GM23338 (cell line): ENCODE results near the gene TNNT2. TPM values are rescaled to one million over a fixed set of nuclear protein-coding genes. Genes with fewer than 3 reads are reported as not detected.

Experiments
- ATAC-seq: fragments of 200-7000 bp; cut with Tn5 transposase; 3 replicates; pipeline ENCODE4 v1.9.1; 2020
- DNase-seq: peaks from one replicate; pipeline ENCODE4 v3.0.0-alpha.2; 2015; ENCODE audit warnings: low spot score
- H2AFZ ChIP-seq: fragments of 200-600 bp; sonication (generic); 2 replicates; pipeline ENCODE4 v1.8.0; 2016; ENCODE audit warnings: antibody characterized with exemption, mild to moderate bottlenecking, moderate library complexity
- H3F3A ChIP-seq: fragments of 200-600 bp; sonication (generic); replicated peaks from 2 replicates; pipeline ENCODE4 v1.8.0; 2017; ENCODE audit warnings: antibody characterized with exemption, mixed run types, low read depth
- H3K27ac ChIP-seq: fragments of 200-600 bp; sonication (generic); 2 replicates; pipeline ENCODE4 v1.6.1; 2016; ENCODE audit warnings: low read depth
- H3K27me3 ChIP-seq: fragments of 200-600 bp; sonication (generic); 2 replicates; pipeline ENCODE4 v1.8.0; 2016; ENCODE audit warnings: mild to moderate bottlenecking, mixed run types, moderate library complexity; ENCODE audit not compliant: insufficient read depth
- H3K36me3 ChIP-seq: fragments of 200-600 bp; sonication (generic); 2 replicates; pipeline ENCODE4 v1.8.0; 2016; ENCODE audit warnings: mild to moderate bottlenecking; ENCODE audit not compliant: insufficient read depth
- H3K4me1 ChIP-seq: fragments of 200-600 bp; sonication (generic); 2 replicates; pipeline ENCODE4 v1.8.0; 2016; ENCODE audit warnings: mild to moderate bottlenecking, moderate library complexity; ENCODE audit not compliant: insufficient read depth
- H3K4me2 ChIP-seq: fragments of 200-600 bp; sonication (generic); 2 replicates; pipeline ENCODE4 v1.7.1; 2017; ENCODE audit warnings: mixed run types
- H3K4me3 ChIP-seq: fragments of 200-600 bp; sonication (generic); 2 replicates; pipeline ENCODE4 v1.6.1; 2016; ENCODE audit warnings: mixed run types
- H3K79me2 ChIP-seq: fragments of 200-600 bp; sonication (generic); replicated peaks from 2 replicates; pipeline ENCODE4 v1.8.0; 2017; ENCODE audit warnings: mild to moderate bottlenecking; ENCODE audit not compliant: insufficient read depth
- H3K9me2 ChIP-seq: fragments of 200-600 bp; sonication (generic); 2 replicates; pipeline ENCODE4 v1.8.0; 2017; ENCODE audit not compliant: insufficient read depth
- H4K20me1 ChIP-seq: fragments of 200-600 bp; sonication (generic); replicated peaks from 2 replicates; pipeline ENCODE4 v1.8.0; 2017; ENCODE audit warnings: mild to moderate bottlenecking; ENCODE audit not compliant: insufficient read depth
- H3K27ac Mint-ChIP-seq: 2 replicates; pipeline ENCODE4 v1.8.0; 2020; ENCODE audit warnings: inconsistent platforms, mild to moderate bottlenecking, moderate library complexity, mixed read lengths
- H3K27me3 Mint-ChIP-seq: 3 replicates; pipeline ENCODE4 v1.8.0; 2022; ENCODE audit warnings: low read depth, mild to moderate bottlenecking, moderate library complexity, mixed read lengths, inconsistent platforms; ENCODE audit not compliant: insufficient read depth, poor library complexity
- H3K36me3 Mint-ChIP-seq: 3 replicates; pipeline ENCODE4 v1.8.0; 2021; ENCODE audit warnings: low read depth, mild to moderate bottlenecking, inconsistent platforms, moderate library complexity, mixed read lengths
- H3K4me1 Mint-ChIP-seq: 3 replicates; pipeline ENCODE4 v1.8.0; 2020; ENCODE audit warnings: mild to moderate bottlenecking, inconsistent platforms, mixed read lengths
- H3K4me3 Mint-ChIP-seq: 3 replicates; pipeline ENCODE4 v1.8.0; 2021; ENCODE audit warnings: moderate library complexity, mild to moderate bottlenecking, inconsistent platforms, mixed read lengths
- H3K9me3 Mint-ChIP-seq: 3 replicates; pipeline ENCODE4 v1.8.0; 2020; ENCODE audit warnings: moderate library complexity, mild to moderate bottlenecking, inconsistent platforms, mixed read lengths
- EZH2phosphoT487 ChIP-seq: fragments of 200-600 bp; sonication (generic); IDR thresholded peaks from one replicate; pipeline ENCODE4 v1.8.1; 2018; ENCODE audit warnings: antibody characterized with exemption; ENCODE audit not compliant: unreplicated experiment
- POLR2AphosphoS5 ChIP-seq: IDR thresholded peaks from 2 replicates; pipeline ENCODE4 v1.6.1; 2016; ENCODE audit warnings: antibody characterized with exemption, low read depth
- ZNF331 ChIP-seq: fragments of 250-450 bp; sonication (Bioruptor Pico); IDR thresholded peaks from 2 replicates; pipeline ENCODE4 v1.5.0; 2020; ENCODE audit warnings: low read depth, mild to moderate bottlenecking, moderate library complexity
- polyA plus RNA-seq: library from polyadenylated mRNA; unstranded; fragments of >200 nt; fragmentation: Nextera tagmentation; extraction: Ambion mirVana; gene quantifications from 2 replicates; pipeline ENCODE4 v1.2.1, GENCODE V29; 2016
- total RNA-seq: library from RNA; depleted of rRNA; stranded (reverse); fragments of >200 nt; shearing (Covaris generic); gene quantifications from 2 replicates; pipeline ENCODE4 v1.2.3, GENCODE V29; 2014; rRNA removed
- TF ChIP-seq, protein P1 (sequence below): fragments of 250-450 bp; sonication (Bioruptor Pico); IDR thresholded peaks from 2 replicates; pipeline ENCODE4 v1.5.0; 2020; ENCODE audit warnings: mild to moderate bottlenecking, moderate library complexity
- TF ChIP-seq, protein P2 (sequence below), 2 experiments: fragments of 200-600 bp in 1 of 2; sonication (generic) in 1 of 2; conservative IDR thresholded peaks; 2 replicates each; pipeline versions ENCODE4 v1.5.1 to v1.6.1; 2016 to 2017; ENCODE audit warnings: antibody characterized with exemption in 2 of 2, low read depth in 2 of 2, mild to moderate bottlenecking in 2 of 2, moderate library complexity in 1 of 2

TNNT2 gene
- total and polyA plus RNA-seq, 2 experiments from 2014 or later = 7.5 to 19.1 TPM

DNA sequence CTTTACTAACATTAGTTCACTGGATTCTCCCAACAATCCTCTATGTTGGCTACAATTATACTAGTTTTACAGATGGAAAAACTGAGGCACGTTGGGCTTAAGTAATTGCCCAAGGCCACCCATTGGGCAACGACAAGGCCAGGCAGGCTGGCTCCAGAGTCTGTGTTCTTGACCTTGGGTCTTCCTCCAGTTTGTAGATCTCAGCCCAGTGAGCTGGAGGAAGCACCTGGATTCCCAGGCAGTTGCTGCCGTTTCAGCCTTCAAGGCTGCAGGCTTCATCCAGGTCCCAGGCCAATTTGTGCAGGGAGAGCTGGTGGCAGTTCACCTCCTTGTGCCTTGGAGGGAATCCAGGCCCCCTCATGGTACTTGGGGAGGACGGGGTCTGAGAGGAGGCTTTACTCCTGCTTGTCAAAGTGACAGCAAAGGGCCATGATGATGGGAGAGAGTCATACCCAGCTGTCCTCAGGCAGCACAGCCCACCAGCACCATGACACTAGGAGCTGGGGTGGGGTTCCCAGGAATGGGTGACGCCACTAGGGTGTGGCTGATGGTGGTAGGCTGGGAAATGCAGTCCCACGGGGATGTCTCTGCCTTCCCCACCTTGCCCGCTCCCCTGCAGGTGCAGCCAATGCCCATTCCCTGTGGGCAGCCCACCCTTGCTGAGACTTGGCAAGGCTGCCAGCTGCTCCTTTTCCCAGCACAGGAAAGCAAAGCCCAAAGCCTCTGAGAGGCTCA, 67.1 kb downstream of the TNNT2 start (continued):
- TF ChIP-seq, protein P1, sequence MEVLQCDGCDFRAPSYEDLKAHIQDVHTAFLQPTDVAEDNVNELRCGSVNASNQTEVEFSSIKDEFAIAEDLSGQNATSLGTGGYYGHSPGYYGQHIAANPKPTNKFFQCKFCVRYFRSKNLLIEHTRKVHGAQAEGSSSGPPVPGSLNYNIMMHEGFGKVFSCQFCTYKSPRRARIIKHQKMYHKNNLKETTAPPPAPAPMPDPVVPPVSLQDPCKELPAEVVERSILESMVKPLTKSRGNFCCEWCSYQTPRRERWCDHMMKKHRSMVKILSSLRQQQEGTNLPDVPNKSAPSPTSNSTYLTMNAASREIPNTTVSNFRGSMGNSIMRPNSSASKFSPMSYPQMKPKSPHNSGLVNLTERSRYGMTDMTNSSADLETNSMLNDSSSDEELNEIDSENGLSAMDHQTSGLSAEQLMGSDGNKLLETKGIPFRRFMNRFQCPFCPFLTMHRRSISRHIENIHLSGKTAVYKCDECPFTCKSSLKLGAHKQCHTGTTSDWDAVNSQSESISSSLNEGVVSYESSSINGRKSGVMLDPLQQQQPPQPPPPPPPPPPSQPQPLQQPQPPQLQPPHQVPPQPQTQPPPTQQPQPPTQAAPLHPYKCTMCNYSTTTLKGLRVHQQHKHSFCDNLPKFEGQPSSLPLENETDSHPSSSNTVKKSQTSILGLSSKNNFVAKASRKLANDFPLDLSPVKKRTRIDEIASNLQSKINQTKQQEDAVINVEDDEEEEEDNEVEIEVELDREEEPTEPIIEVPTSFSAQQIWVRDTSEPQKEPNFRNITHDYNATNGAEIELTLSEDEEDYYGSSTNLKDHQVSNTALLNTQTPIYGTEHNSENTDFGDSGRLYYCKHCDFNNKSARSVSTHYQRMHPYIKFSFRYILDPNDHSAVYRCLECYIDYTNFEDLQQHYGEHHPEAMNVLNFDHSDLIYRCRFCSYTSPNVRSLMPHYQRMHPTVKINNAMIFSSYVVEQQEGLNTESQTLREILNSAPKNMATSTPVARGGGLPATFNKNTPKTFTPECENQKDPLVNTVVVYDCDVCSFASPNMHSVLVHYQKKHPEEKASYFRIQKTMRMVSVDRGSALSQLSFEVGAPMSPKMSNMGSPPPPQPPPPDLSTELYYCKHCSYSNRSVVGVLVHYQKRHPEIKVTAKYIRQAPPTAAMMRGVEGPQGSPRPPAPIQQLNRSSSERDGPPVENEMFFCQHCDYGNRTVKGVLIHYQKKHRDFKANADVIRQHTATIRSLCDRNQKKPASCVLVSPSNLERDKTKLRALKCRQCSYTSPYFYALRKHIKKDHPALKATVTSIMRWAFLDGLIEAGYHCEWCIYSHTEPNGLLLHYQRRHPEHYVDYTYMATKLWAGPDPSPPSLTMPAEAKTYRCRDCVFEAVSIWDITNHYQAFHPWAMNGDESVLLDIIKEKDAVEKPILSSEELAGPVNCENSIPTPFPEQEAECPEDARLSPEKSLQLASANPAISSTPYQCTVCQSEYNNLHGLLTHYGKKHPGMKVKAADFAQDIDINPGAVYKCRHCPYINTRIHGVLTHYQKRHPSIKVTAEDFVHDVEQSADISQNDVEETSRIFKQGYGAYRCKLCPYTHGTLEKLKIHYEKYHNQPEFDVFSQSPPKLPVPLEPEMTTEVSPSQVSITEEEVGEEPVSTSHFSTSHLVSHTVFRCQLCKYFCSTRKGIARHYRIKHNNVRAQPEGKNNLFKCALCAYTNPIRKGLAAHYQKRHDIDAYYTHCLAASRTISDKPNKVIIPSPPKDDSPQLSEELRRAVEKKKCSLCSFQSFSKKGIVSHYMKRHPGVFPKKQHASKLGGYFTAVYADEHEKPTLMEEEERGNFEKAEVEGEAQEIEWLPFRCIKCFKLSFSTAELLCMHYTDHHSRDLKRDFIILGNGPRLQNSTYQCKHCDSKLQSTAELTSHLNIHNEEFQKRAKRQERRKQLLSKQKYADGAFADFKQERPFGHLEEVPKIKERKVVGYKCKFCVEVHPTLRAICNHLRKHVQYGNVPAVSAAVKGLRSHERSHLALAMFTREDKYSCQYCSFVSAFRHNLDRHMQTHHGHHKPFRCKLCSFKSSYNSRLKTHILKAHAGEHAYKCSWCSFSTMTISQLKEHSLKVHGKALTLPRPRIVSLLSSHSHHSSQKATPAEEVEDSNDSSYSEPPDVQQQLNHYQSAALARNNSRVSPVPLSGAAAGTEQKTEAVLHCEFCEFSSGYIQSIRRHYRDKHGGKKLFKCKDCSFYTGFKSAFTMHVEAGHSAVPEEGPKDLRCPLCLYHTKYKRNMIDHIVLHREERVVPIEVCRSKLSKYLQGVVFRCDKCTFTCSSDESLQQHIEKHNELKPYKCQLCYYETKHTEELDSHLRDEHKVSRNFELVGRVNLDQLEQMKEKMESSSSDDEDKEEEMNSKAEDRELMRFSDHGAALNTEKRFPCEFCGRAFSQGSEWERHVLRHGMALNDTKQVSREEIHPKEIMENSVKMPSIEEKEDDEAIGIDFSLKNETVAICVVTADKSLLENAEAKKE = no peak
- no peak for TF ChIP-seq POLR2AphosphoS5

DNA sequence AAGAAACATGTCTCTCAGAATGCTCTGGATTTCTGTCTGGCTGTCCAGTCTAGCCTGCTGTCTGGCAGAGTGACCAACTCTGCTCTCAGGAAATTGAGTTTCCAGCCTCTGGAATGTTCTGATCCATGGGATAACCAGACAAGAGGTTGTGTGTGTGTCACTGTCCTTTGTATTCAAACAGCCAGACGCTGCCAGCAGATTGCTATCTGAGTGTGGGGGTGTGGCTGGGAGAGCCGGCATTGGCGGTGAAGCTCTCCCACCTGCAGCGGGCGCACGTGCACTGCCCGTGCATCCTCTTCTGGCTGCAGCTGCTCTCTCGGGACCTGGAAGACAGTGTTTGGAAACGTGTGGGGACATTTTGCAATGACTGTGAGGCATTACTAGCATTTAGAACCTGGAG, 68.1 kb downstream of the TNNT2 start:
- Histone ChIP-seq H3K4me2 (no peak overlapping the region), H3K9me2 (no peaks in the 10 kb centered on the region), H3K27ac (no peak overlapping the region), H3K4me1 (no peaks in the 10 kb centered on the region), H3K4me3 (no peak overlapping the region), H2AFZ (peak overlapping the region; percentile 70), H3K36me3 (no peaks in the 10 kb centered on the region), H3F3A (no peaks in the 10 kb centered on the region), H3K27me3 (no peaks in the 10 kb centered on the region), H3K79me2 (no peaks in the 10 kb centered on the region), H4K20me1 (no peaks in the 10 kb centered on the region)
- H3K27me3 Mint-ChIP-seq = peaks cover 8% of the 10 kb centered on the region
- ATAC-seq (peak; percentile 93), DNase-seq (peak; percentile 82)
- no peak for TF ChIP-seq POLR2AphosphoS5
- TF ChIP-seq, protein P2, sequence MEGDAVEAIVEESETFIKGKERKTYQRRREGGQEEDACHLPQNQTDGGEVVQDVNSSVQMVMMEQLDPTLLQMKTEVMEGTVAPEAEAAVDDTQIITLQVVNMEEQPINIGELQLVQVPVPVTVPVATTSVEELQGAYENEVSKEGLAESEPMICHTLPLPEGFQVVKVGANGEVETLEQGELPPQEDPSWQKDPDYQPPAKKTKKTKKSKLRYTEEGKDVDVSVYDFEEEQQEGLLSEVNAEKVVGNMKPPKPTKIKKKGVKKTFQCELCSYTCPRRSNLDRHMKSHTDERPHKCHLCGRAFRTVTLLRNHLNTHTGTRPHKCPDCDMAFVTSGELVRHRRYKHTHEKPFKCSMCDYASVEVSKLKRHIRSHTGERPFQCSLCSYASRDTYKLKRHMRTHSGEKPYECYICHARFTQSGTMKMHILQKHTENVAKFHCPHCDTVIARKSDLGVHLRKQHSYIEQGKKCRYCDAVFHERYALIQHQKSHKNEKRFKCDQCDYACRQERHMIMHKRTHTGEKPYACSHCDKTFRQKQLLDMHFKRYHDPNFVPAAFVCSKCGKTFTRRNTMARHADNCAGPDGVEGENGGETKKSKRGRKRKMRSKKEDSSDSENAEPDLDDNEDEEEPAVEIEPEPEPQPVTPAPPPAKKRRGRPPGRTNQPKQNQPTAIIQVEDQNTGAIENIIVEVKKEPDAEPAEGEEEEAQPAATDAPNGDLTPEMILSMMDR (conservative IDR thresholded peaks at IDR 0.05; ENCODE audit: low read depth in 2 of 2) = peak; percentile 50 to 80
- no peak for TF ChIP-seq ZNF331 (CRISPR knock-in tag)
- TF ChIP-seq EZH2phosphoT487 = no peak
- no peaks in the 10 kb centered on the region for H3K36me3 Mint-ChIP-seq
- H3K27ac Mint-ChIP-seq = no peak overlapping the region
- H3K9me3 Mint-ChIP-seq = no peaks in the 10 kb centered on the region
- H3K4me3 Mint-ChIP-seq = no peak overlapping the region
- peaks cover 16% of the 10 kb centered on the region; the same call in 2 of the 3 replicates for H3K4me1 Mint-ChIP-seq

Other genes with a start within 250 kb of the TNNT2 start
- gene TMEM9, start 223.2 kb downstream of the TNNT2 start, total RNA-seq = 109 and 147 TPM in 2 replicates
- gene TMEM9, start 223.2 kb downstream of the TNNT2 start, polyA plus RNA-seq = 71.1 and 78.6 TPM in 2 replicates
- not detected in 2 replicates for gene IGFN1, start 186.9 kb downstream of the TNNT2 start, total RNA-seq
- not detected in 2 replicates for gene IGFN1, start 186.9 kb downstream of the TNNT2 start, polyA plus RNA-seq
- 0.58 and 0.83 TPM in 2 replicates for gene PKP1, start 94.2 kb downstream of the TNNT2 start, total RNA-seq
- 0.17 and 0.19 TPM in 2 replicates for gene PKP1, start 94.2 kb downstream of the TNNT2 start, polyA plus RNA-seq
- 17.6 and 22.3 TPM in 2 replicates for gene LAD1, start 21.6 kb upstream of the TNNT2 start, total RNA-seq
- gene LAD1, start 21.6 kb upstream of the TNNT2 start, polyA plus RNA-seq = 18.0 and 18.9 TPM in 2 replicates
- gene TNNI1, start 44.0 kb upstream of the TNNT2 start, total RNA-seq = not detected in 2 replicates
- 0.36 and 4.1 TPM in 2 replicates for gene TNNI1, start 44.0 kb upstream of the TNNT2 start, polyA plus RNA-seq
- gene PHLDA3, start 91.5 kb upstream of the TNNT2 start, total RNA-seq = 87.4 and 111 TPM in 2 replicates
- gene PHLDA3, start 91.5 kb upstream of the TNNT2 start, polyA plus RNA-seq = 37.5 and 38.9 TPM in 2 replicates
- 24.1 and 29.9 TPM in 2 replicates for gene CSRP1, start 129.4 kb upstream of the TNNT2 start, total RNA-seq
- 5.8 and 6.2 TPM in 2 replicates for gene CSRP1, start 129.4 kb upstream of the TNNT2 start, polyA plus RNA-seq
- gene NAV1, start 161.4 kb upstream of the TNNT2 start, total RNA-seq = 37.2 and 37.4 TPM in 2 replicates
- 22.6 and 22.7 TPM in 2 replicates for gene NAV1, start 161.4 kb upstream of the TNNT2 start, polyA plus RNA-seq